Mesothelial cell of epicardium (in vitro differentiated cells): ENCODE data around the gene TTI1. TPM values are rescaled to one million over a fixed set of nuclear protein-coding genes. Genes with fewer than 3 reads are reported as not detected.

ENCODE experiments used
- DNase-seq, 2 experiments: peaks; one replicate each; pipeline ENCODE4 v3.0.0; 2021; ENCODE audit warnings: low spot score in 2 of 2; ENCODE audit not compliant: unreplicated experiment in 2 of 2
- H3K27ac Mint-ChIP-seq: 2 replicates; pipeline ENCODE4 v1.8.0; 2021; ENCODE audit warnings: mixed read lengths
- H3K27me3 Mint-ChIP-seq: 2 replicates; pipeline ENCODE4 v1.8.0; 2021; ENCODE audit warnings: low read depth, mixed read lengths
- H3K36me3 Mint-ChIP-seq: 2 replicates; pipeline ENCODE4 v1.8.0; 2021; ENCODE audit warnings: mixed read lengths
- H3K4me1 Mint-ChIP-seq: 2 replicates; pipeline ENCODE4 v1.8.0; 2021; ENCODE audit warnings: mixed read lengths
- H3K4me3 Mint-ChIP-seq: 2 replicates; pipeline ENCODE4 v1.8.0; 2021; ENCODE audit warnings: mild to moderate bottlenecking, moderate library complexity, mixed read lengths
- H3K9me3 Mint-ChIP-seq: 2 replicates; pipeline ENCODE4 v1.8.0; 2021; ENCODE audit warnings: mixed read lengths
- CTCF ChIP-seq: fragments of 200-600 bp; sonication (generic); IDR thresholded peaks from one replicate; pipeline ENCODE4 v1.5.0; 2021; ENCODE audit warnings: antibody characterized with exemption; ENCODE audit not compliant: unreplicated experiment
- total RNA-seq: library from RNA; stranded (reverse); gene quantifications from 3 replicates; pipeline ENCODE4 v1.2.1, GENCODE V29; 2021

TTI1 gene
- total RNA-seq, 1 donor from 2014 or later: 33.2 TPM

- no peaks in the 10 kb centered on the region for H3K9me3 Mint-ChIP-seq
- H3K4me1 Mint-ChIP-seq: peaks cover 18% of the 10 kb centered on the region
- H3K27ac Mint-ChIP-seq: peak overlapping the region; percentile 47
- no peak overlapping the region for H3K4me3 Mint-ChIP-seq
- no peaks in the 10 kb centered on the region for H3K27me3 Mint-ChIP-seq
- peaks cover 25% of the 10 kb centered on the region for H3K36me3 Mint-ChIP-seq
- no peak for TF ChIP-seq CTCF
- no peak for DNase-seq
These were observed 28.8 kb downstream of the TTI1 start for GRCh38 chr20:38004416-38004815.

GRCh38 chr20:38002422-38002821 lies 30.8 kb downstream of the TTI1 start:
- H3K4me3 Mint-ChIP-seq: no peak overlapping the region
- H3K27ac Mint-ChIP-seq: peak overlapping the region; percentile 6
- TF ChIP-seq CTCF: no peak
- peaks cover 19% of the 10 kb centered on the region for H3K4me1 Mint-ChIP-seq
- no peaks in the 10 kb centered on the region for H3K9me3 Mint-ChIP-seq
- no peak for DNase-seq
- H3K36me3 Mint-ChIP-seq: peaks cover 24% of the 10 kb centered on the region
- no peaks in the 10 kb centered on the region for H3K27me3 Mint-ChIP-seq

- no peak overlapping the region for H3K27ac Mint-ChIP-seq
- no peak for DNase-seq
- H3K4me1 Mint-ChIP-seq: peaks cover 23% of the 10 kb centered on the region
- no peak for TF ChIP-seq CTCF
- no peaks in the 10 kb centered on the region for H3K27me3 Mint-ChIP-seq
- H3K36me3 Mint-ChIP-seq: peaks cover 27% of the 10 kb centered on the region
- no peaks in the 10 kb centered on the region for H3K9me3 Mint-ChIP-seq
- H3K4me3 Mint-ChIP-seq: no peak overlapping the region
These were observed 31.3 kb downstream of the TTI1 start for GRCh38 chr20:38001981-38002380.

- H3K9me3 Mint-ChIP-seq: no peaks in the 10 kb centered on the region
- H3K36me3 Mint-ChIP-seq: peaks cover 28% of the 10 kb centered on the region
- peaks cover 23% of the 10 kb centered on the region for H3K4me1 Mint-ChIP-seq
- no peak for TF ChIP-seq CTCF
- no peak for DNase-seq
- H3K27ac Mint-ChIP-seq: no peak overlapping the region
- H3K4me3 Mint-ChIP-seq: no peak overlapping the region
- H3K27me3 Mint-ChIP-seq: no peaks in the 10 kb centered on the region
These were observed 31.9 kb downstream of the TTI1 start for GRCh38 chr20:38001173-38001875.

- Mint-ChIP-seq H3K4me1 (peaks cover 23% of the 10 kb centered on the region), H3K9me3 (no peaks in the 10 kb centered on the region)
- no peak for TF ChIP-seq CTCF
These were observed 33.0 kb downstream of the TTI1 start for GRCh38 chr20:38000293-38000692.

More at GRCh38 chr20:38000293-38000692, 33.0 kb downstream of the TTI1 start:
- DNase-seq: no peak
- Mint-ChIP-seq H3K27ac (no peak overlapping the region), H3K4me3 (no peak overlapping the region), H3K36me3 (peaks cover 35% of the 10 kb centered on the region), H3K27me3 (no peaks in the 10 kb centered on the region)
